ENCODE results near the gene TPT1.

GRCh38 chr13:45302507-45302906, 38.5 kb downstream of the TPT1 start:
- TF ChIP-seq CSDC2 (CRISPR knock-in tag; IDR thresholded peaks at IDR 0.05) (no peak), OSR1 (CRISPR knock-in tag; IDR thresholded peaks at IDR 0.05) (no peak), ZNF8 (CRISPR knock-in tag; IDR thresholded peaks at IDR 0.05) (no peak), TOX (CRISPR knock-in tag; IDR thresholded peaks at IDR 0.05; ENCODE audit: borderline replicate concordance) (no peak), ZNF565 (CRISPR knock-in tag; conservative IDR thresholded peaks at IDR 0.05; ENCODE audit: low read depth) (no peak), RARB (CRISPR knock-in tag; IDR thresholded peaks at IDR 0.05) (no peak), ZFP3 (CRISPR knock-in tag; IDR thresholded peaks at IDR 0.05) (no peak), ZC3H10 (CRISPR knock-in tag; IDR thresholded peaks at IDR 0.05) (no peak)
- TF ChIP-seq, protein P1, sequence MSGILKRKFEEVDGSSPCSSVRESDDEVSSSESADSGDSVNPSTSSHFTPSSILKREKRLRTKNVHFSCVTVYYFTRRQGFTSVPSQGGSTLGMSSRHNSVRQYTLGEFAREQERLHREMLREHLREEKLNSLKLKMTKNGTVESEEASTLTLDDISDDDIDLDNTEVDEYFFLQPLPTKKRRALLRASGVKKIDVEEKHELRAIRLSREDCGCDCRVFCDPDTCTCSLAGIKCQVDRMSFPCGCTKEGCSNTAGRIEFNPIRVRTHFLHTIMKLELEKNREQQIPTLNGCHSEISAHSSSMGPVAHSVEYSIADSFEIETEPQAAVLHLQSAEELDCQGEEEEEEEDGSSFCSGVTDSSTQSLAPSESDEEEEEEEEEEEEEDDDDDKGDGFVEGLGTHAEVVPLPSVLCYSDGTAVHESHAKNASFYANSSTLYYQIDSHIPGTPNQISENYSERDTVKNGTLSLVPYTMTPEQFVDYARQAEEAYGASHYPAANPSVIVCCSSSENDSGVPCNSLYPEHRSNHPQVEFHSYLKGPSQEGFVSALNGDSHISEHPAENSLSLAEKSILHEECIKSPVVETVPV (CRISPR knock-in tag; IDR thresholded peaks at IDR 0.05) = no peak
- TF ChIP-seq, protein P2, sequence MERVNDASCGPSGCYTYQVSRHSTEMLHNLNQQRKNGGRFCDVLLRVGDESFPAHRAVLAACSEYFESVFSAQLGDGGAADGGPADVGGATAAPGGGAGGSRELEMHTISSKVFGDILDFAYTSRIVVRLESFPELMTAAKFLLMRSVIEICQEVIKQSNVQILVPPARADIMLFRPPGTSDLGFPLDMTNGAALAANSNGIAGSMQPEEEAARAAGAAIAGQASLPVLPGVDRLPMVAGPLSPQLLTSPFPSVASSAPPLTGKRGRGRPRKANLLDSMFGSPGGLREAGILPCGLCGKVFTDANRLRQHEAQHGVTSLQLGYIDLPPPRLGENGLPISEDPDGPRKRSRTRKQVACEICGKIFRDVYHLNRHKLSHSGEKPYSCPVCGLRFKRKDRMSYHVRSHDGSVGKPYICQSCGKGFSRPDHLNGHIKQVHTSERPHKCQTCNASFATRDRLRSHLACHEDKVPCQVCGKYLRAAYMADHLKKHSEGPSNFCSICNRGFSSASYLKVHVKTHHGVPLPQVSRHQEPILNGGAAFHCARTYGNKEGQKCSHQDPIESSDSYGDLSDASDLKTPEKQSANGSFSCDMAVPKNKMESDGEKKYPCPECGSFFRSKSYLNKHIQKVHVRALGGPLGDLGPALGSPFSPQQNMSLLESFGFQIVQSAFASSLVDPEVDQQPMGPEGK (CRISPR knock-in tag; IDR thresholded peaks at IDR 0.05; ENCODE audit: borderline replicate concordance) = no peak

Data from SK-N-SH treated with all-trans-retinoic acid at 6 μM for 48 hours (cell line).